DMS 273 (cell line): ENCODE data around the gene NCL.
A peak's percentile ranks its signal among the peaks of the same experiment; 100 is the strongest.
"Not testable (repeated sequence)": the region's sequence is repeated elsewhere in the genome, so short reads cannot be mapped to it uniquely, and the experiment has no call there.

Source experiments
- DNase-seq: peaks from one replicate; lab custom pipeline; 2025; ENCODE audit not compliant: unreplicated experiment; lab: John Stamatoyannopoulos, UW

NCL gene

GRCh38 chr2:231469583-231469950 lies 5.3 kb upstream of the NCL start:
- DNase-seq, result no peak

- peak; percentile 87 for DNase-seq
Measured at GRCh38 chr2:231467613-231468530, 3.6 kb upstream of the NCL start.

- no peak for DNase-seq
Measured at GRCh38 chr2:231467016-231467545, 2.8 kb upstream of the NCL start.

- DNase-seq, result peak; percentile 98
Measured at GRCh38 chr2:231464576-231465540, 574 bp upstream of the NCL start.

- DNase-seq, result no peak
Measured at GRCh38 chr2:231462729-231463465, 1.4 kb downstream of the NCL start.

- DNase-seq, result no peak
Measured at GRCh38 chr2:231461516-231461971, 2.7 kb downstream of the NCL start.

- not testable (repeated sequence) for DNase-seq
Measured at GRCh38 chr2:231460841-231461240, 3.4 kb downstream of the NCL start.

- no peak for DNase-seq
Measured at GRCh38 chr2:231460073-231460835, 4.0 kb downstream of the NCL start.

GRCh38 chr2:231458368-231458767 lies 5.9 kb downstream of the NCL start:
- DNase-seq, result no peak

- DNase-seq, result no peak
Measured at GRCh38 chr2:231457101-231457500, 7.2 kb downstream of the NCL start.

GRCh38 chr2:231456295-231457004 lies 7.8 kb downstream of the NCL start:
- no peak for DNase-seq

- DNase-seq, result no peak
Measured at GRCh38 chr2:231455890-231456289, 8.4 kb downstream of the NCL start.

GRCh38 chr2:231455222-231455621 lies 9.1 kb downstream of the NCL start:
- no peak for DNase-seq

- DNase-seq, result no peak
Measured at GRCh38 chr2:231454361-231454791, 9.9 kb downstream of the NCL start.

GRCh38 chr2:231452799-231453508 lies 11.3 kb downstream of the NCL start:
- peak; percentile 82 for DNase-seq

GRCh38 chr2:231450548-231450989 lies 13.7 kb downstream of the NCL start:
- DNase-seq, result peak; percentile 44

- DNase-seq, result peak; percentile 54
Measured at GRCh38 chr2:231449503-231450054, 14.7 kb downstream of the NCL start.

GRCh38 chr2:231436957-231437356 lies 27.3 kb downstream of the NCL start:
- DNase-seq, result no peak
